A673 (cell line): Measurements from ENCODE around the gene CFAP90. TPM values are rescaled to one million over a fixed set of nuclear protein-coding genes. Genes with fewer than 3 reads are reported as not detected.

Experiments
- BruUV-seq: library from RNA; stranded (reverse); fragments of 400-500 nt; replicated peaks from 2 replicates; lab custom pipeline; 2021; lab: Mats Ljungman, UMichigan
- CTCF ChIA-PET: fragments of 300-600 bp; sonication (Branson Sonifier 250); formaldehyde crosslinking; loops from one replicate; lab custom pipeline; 2022; ENCODE audit warnings: antibody characterized with exemption; lab: Charles Lee
- POLR2A ChIA-PET: fragments of 300-600 bp; sonication (Branson Sonifier 250); formaldehyde crosslinking; loops from one replicate; lab custom pipeline; 2022; ENCODE audit warnings: antibody characterized with exemption; ENCODE audit not compliant: low non-redundant PET; lab: Charles Lee
- DNase-seq: peaks from one replicate; pipeline ENCODE4 v3.0.0-alpha.2; 2015; ENCODE audit warnings: low spot score
- H3K27ac ChIP-seq: fragments of 200-600 bp; sonication (generic); 2 replicates; pipeline ENCODE4 v1.5.1; 2016; ENCODE audit warnings: mixed run types, low read depth, mild to moderate bottlenecking, mixed read lengths, antibody characterized with exemption, low read length; ENCODE audit not compliant: poor library complexity, severe bottlenecking
- H3K27me3 ChIP-seq: fragments of 200-600 bp; sonication (generic); replicated peaks from 2 replicates; pipeline ENCODE4 v1.6.1; 2017; ENCODE audit warnings: mixed run types, low read depth, mild to moderate bottlenecking, mixed read lengths, antibody characterized with exemption, low read length; ENCODE audit not compliant: insufficient read depth, poor library complexity
- H3K36me3 ChIP-seq: fragments of 200-600 bp; sonication (generic); 2 replicates; pipeline ENCODE4 v1.6.1; 2016; ENCODE audit warnings: mixed run types, mild to moderate bottlenecking, mixed read lengths, antibody characterized with exemption, low read length; ENCODE audit not compliant: insufficient read depth, poor library complexity, severe bottlenecking
- H3K4me1 ChIP-seq: fragments of 200-600 bp; sonication (generic); 2 replicates; pipeline ENCODE4 v1.6.1; 2017; ENCODE audit warnings: mixed run types, mild to moderate bottlenecking, mixed read lengths, antibody characterized with exemption, low read length; ENCODE audit not compliant: insufficient read depth, poor library complexity, severe bottlenecking
- H3K4me3 ChIP-seq: fragments of 200-600 bp; sonication (generic); 2 replicates; pipeline ENCODE4 v1.5.1; 2016; ENCODE audit warnings: low read depth, mixed run types, mild to moderate bottlenecking, mixed read lengths, low read length; ENCODE audit not compliant: poor library complexity, severe bottlenecking
- H3K9me3 ChIP-seq: fragments of 200-600 bp; sonication (generic); 2 replicates; pipeline ENCODE4 v1.6.1; 2016; ENCODE audit warnings: mixed run types, low read depth, mild to moderate bottlenecking, mixed read lengths, antibody characterized with exemption, low read length; ENCODE audit not compliant: poor library complexity, severe bottlenecking
- EZH2 ChIP-seq: fragments of 200-600 bp; sonication (generic); IDR thresholded peaks from 2 replicates; pipeline ENCODE4 v1.6.1; 2017; ENCODE audit warnings: borderline replicate concordance, low read depth, mild to moderate bottlenecking, mixed read lengths, antibody characterized with exemption, low read length; ENCODE audit not compliant: poor library complexity, severe bottlenecking
- intact Hi-C: fragments of 100-400 bp; cut with micrococcal nuclease; formaldehyde crosslinking; loops from one replicate; pipeline ENCODE4 v1.10.0; 2022; ENCODE audit not compliant: unreplicated experiment
- total RNA-seq: library from RNA; stranded (reverse); gene quantifications from 2 replicates; pipeline ENCODE4 v1.2.3, GENCODE V29; 2021
- TF ChIP-seq, protein P1 (sequence below): fragments of 300-800, 200-600 bp; sonication (generic); conservative IDR thresholded peaks from 2 replicates; pipeline ENCODE4 v1.5.1; 2017; ENCODE audit warnings: low read depth, mild to moderate bottlenecking, antibody characterized with exemption, low read length, moderate library complexity, mixed read lengths

Gene CFAP90
- total RNA-seq, 1 experiment from 2014 or later: not detected

- Histone ChIP-seq H3K27ac (no peak overlapping the region), H3K27me3 (no peaks in the 10 kb centered on the region), H3K4me1 (no peaks in the 10 kb centered on the region), H3K9me3 (no peaks in the 10 kb centered on the region), H3K36me3 (no peaks in the 10 kb centered on the region), H3K4me3 (no peak overlapping the region)
- no peak for DNase-seq
- ChIA-PET POLR2A (no interaction called here), CTCF (no interaction called here)
- intact Hi-C loops: no loop called here
- BruUV-seq: no TSS peak
- no peak for TF ChIP-seq EZH2
- TF ChIP-seq, protein P1, sequence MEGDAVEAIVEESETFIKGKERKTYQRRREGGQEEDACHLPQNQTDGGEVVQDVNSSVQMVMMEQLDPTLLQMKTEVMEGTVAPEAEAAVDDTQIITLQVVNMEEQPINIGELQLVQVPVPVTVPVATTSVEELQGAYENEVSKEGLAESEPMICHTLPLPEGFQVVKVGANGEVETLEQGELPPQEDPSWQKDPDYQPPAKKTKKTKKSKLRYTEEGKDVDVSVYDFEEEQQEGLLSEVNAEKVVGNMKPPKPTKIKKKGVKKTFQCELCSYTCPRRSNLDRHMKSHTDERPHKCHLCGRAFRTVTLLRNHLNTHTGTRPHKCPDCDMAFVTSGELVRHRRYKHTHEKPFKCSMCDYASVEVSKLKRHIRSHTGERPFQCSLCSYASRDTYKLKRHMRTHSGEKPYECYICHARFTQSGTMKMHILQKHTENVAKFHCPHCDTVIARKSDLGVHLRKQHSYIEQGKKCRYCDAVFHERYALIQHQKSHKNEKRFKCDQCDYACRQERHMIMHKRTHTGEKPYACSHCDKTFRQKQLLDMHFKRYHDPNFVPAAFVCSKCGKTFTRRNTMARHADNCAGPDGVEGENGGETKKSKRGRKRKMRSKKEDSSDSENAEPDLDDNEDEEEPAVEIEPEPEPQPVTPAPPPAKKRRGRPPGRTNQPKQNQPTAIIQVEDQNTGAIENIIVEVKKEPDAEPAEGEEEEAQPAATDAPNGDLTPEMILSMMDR: no peak
Measured at GRCh38 chr5:7789567-7789966, 61.4 kb downstream of the CFAP90 start.

- CTCF ChIA-PET: no interaction called here
Measured at GRCh38 chr5:7787770-7788169, 63.2 kb downstream of the CFAP90 start.

DNA sequence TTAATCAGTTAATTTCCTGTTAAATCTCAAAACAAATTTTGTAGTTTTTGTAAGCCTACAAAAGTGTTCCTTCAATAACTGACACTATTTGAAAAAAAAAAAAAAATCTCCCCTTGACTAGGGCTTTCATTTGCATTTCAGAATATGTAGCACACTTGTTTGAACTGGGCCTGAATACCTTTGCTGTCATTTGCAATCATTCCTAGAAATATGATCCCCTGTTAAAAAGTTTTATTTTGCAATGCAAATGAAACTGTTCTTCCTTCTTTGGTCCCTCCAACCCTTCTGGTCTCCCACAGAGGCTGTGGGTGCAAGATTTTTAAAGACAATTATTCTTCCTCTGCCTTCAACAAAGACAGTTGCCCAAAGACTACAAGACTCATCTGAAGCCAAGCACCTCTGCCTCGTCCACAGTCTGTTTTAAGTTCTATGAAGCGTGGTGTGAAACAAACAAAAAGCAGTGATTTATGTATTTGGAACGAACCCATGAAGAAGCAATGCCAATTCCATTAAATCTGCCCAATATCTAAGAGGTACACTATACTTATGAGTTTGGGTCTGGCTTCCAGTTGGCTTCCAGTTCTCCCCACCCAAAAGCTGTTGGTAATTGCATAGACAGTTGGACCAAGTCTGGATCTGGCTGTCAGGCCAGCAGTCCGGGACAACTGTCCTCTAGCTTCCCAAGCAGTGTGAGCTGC lies 66.1 kb downstream of the CFAP90 start:
- ChIA-PET CTCF (no interaction called here), POLR2A (no interaction called here)
- no peak for DNase-seq
- TF ChIP-seq, protein P1: no peak
- TF ChIP-seq EZH2: no peak
- Histone ChIP-seq H3K4me1 (no peaks in the 10 kb centered on the region), H3K4me3 (no peak overlapping the region), H3K27me3 (peaks cover 3% of the 10 kb centered on the region), H3K36me3 (no peaks in the 10 kb centered on the region), H3K9me3 (no peaks in the 10 kb centered on the region), H3K27ac (no peak overlapping the region)
- intact Hi-C loops: no loop called here
- no TSS peak for BruUV-seq

More at GRCh38 chr5:7787770-7788169, 63.2 kb downstream of the CFAP90 start:
- POLR2A ChIA-PET: no interaction called here
- Histone ChIP-seq H3K4me1 (no peaks in the 10 kb centered on the region), H3K9me3 (no peaks in the 10 kb centered on the region), H3K27ac (no peak overlapping the region), H3K4me3 (no peak overlapping the region), H3K36me3 (no peaks in the 10 kb centered on the region), H3K27me3 (no peaks in the 10 kb centered on the region)
- TF ChIP-seq, protein P1: no peak
- no peak for TF ChIP-seq EZH2
- BruUV-seq: no TSS peak
- DNase-seq: no peak
- intact Hi-C loops: no loop called here
